ENCODE results near the gene MYOM1.

The MYOM1 gene

GRCh38 chr18:3119401-3120341 lies 100.1 kb downstream of the MYOM1 start:
- no peak for TF ChIP-seq CTCF (IDR thresholded peaks at IDR 0.05; ENCODE audit: extremely low read depth, missing control alignments)
- no peak for DNase-seq (ENCODE audit: low spot score)

GRCh38 chr18:3118195-3119010 lies 101.4 kb downstream of the MYOM1 start:
- no peak for TF ChIP-seq CTCF (IDR thresholded peaks at IDR 0.05; ENCODE audit: extremely low read depth, missing control alignments)
- DNase-seq (ENCODE audit: low spot score): no peak

- TF ChIP-seq CTCF (IDR thresholded peaks at IDR 0.05; ENCODE audit: extremely low read depth, missing control alignments): no peak
- no peak for DNase-seq (ENCODE audit: low spot score)
These were observed 102.1 kb downstream of the MYOM1 start for GRCh38 chr18:3117493-3118192.

- no peak for TF ChIP-seq CTCF (IDR thresholded peaks at IDR 0.05; ENCODE audit: extremely low read depth, missing control alignments)
These were observed 104.2 kb downstream of the MYOM1 start for GRCh38 chr18:3115447-3116030.

GRCh38 chr18:3114451-3114850 lies 105.3 kb downstream of the MYOM1 start:
- TF ChIP-seq CTCF (IDR thresholded peaks at IDR 0.05; ENCODE audit: extremely low read depth, missing control alignments): no peak

More at GRCh38 chr18:3115447-3116030, 104.2 kb downstream of the MYOM1 start:
- no peak for DNase-seq (ENCODE audit: low spot score)

GRCh38 chr18:3114026-3114425 lies 105.7 kb downstream of the MYOM1 start:
- no peak for DNase-seq (ENCODE audit: low spot score)
- no peak for TF ChIP-seq CTCF (IDR thresholded peaks at IDR 0.05; ENCODE audit: extremely low read depth, missing control alignments)

More at GRCh38 chr18:3114451-3114850, 105.3 kb downstream of the MYOM1 start:
- no peak for DNase-seq (ENCODE audit: low spot score)
